HG03565 (cell line): ENCODE measurements around the gene SEL1L3.

ENCODE experiments used
- ATAC-seq: cut with Tn5 transposase; IDR thresholded peaks from one replicate; pipeline ENCODE4 v1.9.1; 2021; ENCODE audit warnings: mild to moderate bottlenecking, moderate library complexity; ENCODE audit not compliant: unreplicated experiment

The SEL1L3 gene

GRCh38 chr4:25857403-25857802, 5.4 kb downstream of the SEL1L3 start:
- ATAC-seq, result no peak

GRCh38 chr4:25856756-25857155, 6.0 kb downstream of the SEL1L3 start:
- ATAC-seq, result no peak

- no peak for ATAC-seq
These were observed 10.7 kb downstream of the SEL1L3 start for GRCh38 chr4:25852103-25852502.

- ATAC-seq, result no peak
These were observed 15.5 kb downstream of the SEL1L3 start for GRCh38 chr4:25847329-25847728.

GRCh38 chr4:25845841-25846653, 16.7 kb downstream of the SEL1L3 start:
- no peak for ATAC-seq

- no peak for ATAC-seq
These were observed 17.7 kb downstream of the SEL1L3 start for GRCh38 chr4:25844961-25845712.

GRCh38 chr4:25843340-25844097, 19.3 kb downstream of the SEL1L3 start:
- peak; percentile 37 for ATAC-seq

- peak; percentile 63 for ATAC-seq
These were observed 20.5 kb downstream of the SEL1L3 start for GRCh38 chr4:25842229-25842845.

GRCh38 chr4:25839687-25840086, 23.1 kb downstream of the SEL1L3 start:
- ATAC-seq, result no peak

- ATAC-seq, result no peak
These were observed 23.6 kb downstream of the SEL1L3 start for GRCh38 chr4:25839233-25839632.

- no peak for ATAC-seq
These were observed 24.3 kb downstream of the SEL1L3 start for GRCh38 chr4:25838526-25838925.

- no peak for ATAC-seq
These were observed 25.7 kb downstream of the SEL1L3 start for GRCh38 chr4:25837107-25837506.

- ATAC-seq, result no peak
These were observed 27.4 kb downstream of the SEL1L3 start for GRCh38 chr4:25835384-25835783.

GRCh38 chr4:25834411-25835107, 28.2 kb downstream of the SEL1L3 start:
- no peak for ATAC-seq

- ATAC-seq, result no peak
These were observed 32.2 kb downstream of the SEL1L3 start for GRCh38 chr4:25830548-25830947.

- no peak for ATAC-seq
These were observed 34.9 kb downstream of the SEL1L3 start for GRCh38 chr4:25827897-25828296.

GRCh38 chr4:25827373-25827772, 35.4 kb downstream of the SEL1L3 start:
- no peak for ATAC-seq

GRCh38 chr4:25826074-25826752, 36.6 kb downstream of the SEL1L3 start:
- no peak for ATAC-seq

- ATAC-seq, result no peak
These were observed 39.2 kb downstream of the SEL1L3 start for GRCh38 chr4:25823632-25824031.

GRCh38 chr4:25821899-25822298, 40.9 kb downstream of the SEL1L3 start:
- ATAC-seq, result no peak
